Measurements from ENCODE around the gene CBX7. TPM values are rescaled to one million over a fixed set of nuclear protein-coding genes. Genes with fewer than 3 reads are reported as not detected.

Gene CBX7
- total and polyA plus RNA-seq, 2 donors, result 11.6 to 154 TPM

- Histone ChIP-seq H3K27ac (ENCODE audit: low read depth) (peak overlapping the region; percentile 26), H3K4me1 (ENCODE audit: insufficient read depth) (no peaks in the 10 kb centered on the region), H3K36me3 (ENCODE audit: insufficient read depth) (peaks cover 5% of the 10 kb centered on the region), H3K4me3 (ENCODE audit: low read depth, low read length) (no peak overlapping the region)
- WGBS, result 44% methylated on average over 24 of the region's 24 CpGs
- no peak for DNase-seq (ENCODE audit: extremely low spot score)
Observed at GRCh38 chr22:39130892-39131855, 21.3 kb downstream of the CBX7 start.

GRCh38 chr22:39130152-39130704, 22.3 kb downstream of the CBX7 start:
- WGBS, result 88% methylated on average over 8 of the region's 8 CpGs
- no peaks in the 10 kb centered on the region for H3K4me1 ChIP-seq (ENCODE audit: insufficient read depth)
- no peak overlapping the region for H3K4me3 ChIP-seq (ENCODE audit: low read depth, low read length)
- no peak overlapping the region for H3K27ac ChIP-seq (ENCODE audit: low read depth)
- peaks cover 5% of the 10 kb centered on the region for H3K36me3 ChIP-seq (ENCODE audit: insufficient read depth)
- DNase-seq (ENCODE audit: extremely low spot score), result no peak

GRCh38 chr22:39129746-39130145, 22.7 kb downstream of the CBX7 start:
- no peak for DNase-seq (ENCODE audit: extremely low spot score)
- H3K27ac ChIP-seq (ENCODE audit: low read depth), result no peak overlapping the region
- H3K4me3 ChIP-seq (ENCODE audit: low read depth, low read length), result no peak overlapping the region
- WGBS, result 93% methylated on average over 9 of the region's 9 CpGs
- peaks cover 5% of the 10 kb centered on the region for H3K36me3 ChIP-seq (ENCODE audit: insufficient read depth)
- H3K4me1 ChIP-seq (ENCODE audit: insufficient read depth), result no peaks in the 10 kb centered on the region

- no peak overlapping the region for H3K4me3 ChIP-seq (ENCODE audit: low read depth, low read length)
- peaks cover 3% of the 10 kb centered on the region for H3K36me3 ChIP-seq (ENCODE audit: insufficient read depth)
- no peak overlapping the region for H3K27ac ChIP-seq (ENCODE audit: low read depth)
- WGBS, result 86% methylated on average over 4 of the region's 4 CpGs
- DNase-seq (ENCODE audit: extremely low spot score), result no peak
- H3K4me1 ChIP-seq (ENCODE audit: insufficient read depth), result no peaks in the 10 kb centered on the region
Observed at GRCh38 chr22:39129081-39129480, 23.4 kb downstream of the CBX7 start.

GRCh38 chr22:39128508-39128907, 24.0 kb downstream of the CBX7 start:
- no peak for DNase-seq (ENCODE audit: extremely low spot score)
- 94% methylated on average over 6 of the region's 6 CpGs for WGBS

GRCh38 chr22:39125622-39126021, 26.9 kb downstream of the CBX7 start:
- no peaks in the 10 kb centered on the region for H3K36me3 ChIP-seq (ENCODE audit: insufficient read depth)
- H3K4me3 ChIP-seq (ENCODE audit: low read depth, low read length), result no peak overlapping the region
- H3K27ac ChIP-seq (ENCODE audit: low read depth), result no peak overlapping the region
- WGBS, result 94% methylated on average over 5 of the region's 5 CpGs
- H3K4me1 ChIP-seq (ENCODE audit: insufficient read depth), result no peaks in the 10 kb centered on the region
- no peak for DNase-seq (ENCODE audit: extremely low spot score)

More at GRCh38 chr22:39128508-39128907, 24.0 kb downstream of the CBX7 start:
- no peaks in the 10 kb centered on the region for H3K36me3 ChIP-seq (ENCODE audit: insufficient read depth)
- H3K27ac ChIP-seq (ENCODE audit: low read depth), result no peak overlapping the region
- H3K4me3 ChIP-seq (ENCODE audit: low read depth, low read length), result no peak overlapping the region
- no peaks in the 10 kb centered on the region for H3K4me1 ChIP-seq (ENCODE audit: insufficient read depth)

- 24% methylated on average over 33 of the region's 33 CpGs for WGBS
- H3K4me3 ChIP-seq (ENCODE audit: low read depth, low read length), result no peak overlapping the region
- no peak overlapping the region for H3K27ac ChIP-seq (ENCODE audit: low read depth)
- no peaks in the 10 kb centered on the region for H3K4me1 ChIP-seq (ENCODE audit: insufficient read depth)
- no peaks in the 10 kb centered on the region for H3K36me3 ChIP-seq (ENCODE audit: insufficient read depth)
- no peak for DNase-seq (ENCODE audit: extremely low spot score)
Observed at GRCh38 chr22:39123751-39124581, 28.5 kb downstream of the CBX7 start.

GRCh38 chr22:39122772-39123470, 29.6 kb downstream of the CBX7 start:
- no peak for DNase-seq (ENCODE audit: extremely low spot score)
- H3K4me3 ChIP-seq (ENCODE audit: low read depth, low read length), result no peak overlapping the region
- 94% methylated on average over 17 of the region's 17 CpGs for WGBS

GRCh38 chr22:39120983-39121382, 31.5 kb downstream of the CBX7 start:
- Histone ChIP-seq H3K4me3 (ENCODE audit: low read depth, low read length) (no peak overlapping the region), H3K27ac (ENCODE audit: low read depth) (no peak overlapping the region), H3K4me1 (ENCODE audit: insufficient read depth) (no peaks in the 10 kb centered on the region), H3K36me3 (ENCODE audit: insufficient read depth) (no peaks in the 10 kb centered on the region)
- WGBS, result 93% methylated on average over 4 of the region's 4 CpGs
- no peak for DNase-seq (ENCODE audit: extremely low spot score)

More at GRCh38 chr22:39122772-39123470, 29.6 kb downstream of the CBX7 start:
- H3K36me3 ChIP-seq (ENCODE audit: insufficient read depth), result no peaks in the 10 kb centered on the region
- H3K4me1 ChIP-seq (ENCODE audit: insufficient read depth), result no peaks in the 10 kb centered on the region
- no peak overlapping the region for H3K27ac ChIP-seq (ENCODE audit: low read depth)

- DNase-seq (ENCODE audit: extremely low spot score), result no peak
- H3K36me3 ChIP-seq (ENCODE audit: insufficient read depth), result no peaks in the 10 kb centered on the region
- 70% methylated on average over 14 of the region's 14 CpGs for WGBS
- no peak overlapping the region for H3K27ac ChIP-seq (ENCODE audit: low read depth)
- no peaks in the 10 kb centered on the region for H3K4me1 ChIP-seq (ENCODE audit: insufficient read depth)
- no peak overlapping the region for H3K4me3 ChIP-seq (ENCODE audit: low read depth, low read length)
Observed at GRCh38 chr22:39117585-39118191, 34.8 kb downstream of the CBX7 start.

- 83% methylated on average over 9 of the region's 9 CpGs for WGBS
- H3K4me1 ChIP-seq (ENCODE audit: insufficient read depth), result no peaks in the 10 kb centered on the region
- H3K4me3 ChIP-seq (ENCODE audit: low read depth, low read length), result no peak overlapping the region
- no peaks in the 10 kb centered on the region for H3K36me3 ChIP-seq (ENCODE audit: insufficient read depth)
- no peak overlapping the region for H3K27ac ChIP-seq (ENCODE audit: low read depth)
- no peak for DNase-seq (ENCODE audit: extremely low spot score)
Observed at GRCh38 chr22:39115977-39116621, 36.4 kb downstream of the CBX7 start.

- no peak for DNase-seq (ENCODE audit: extremely low spot score)
- H3K4me1 ChIP-seq (ENCODE audit: insufficient read depth), result no peaks in the 10 kb centered on the region
- no peak overlapping the region for H3K27ac ChIP-seq (ENCODE audit: low read depth)
- H3K36me3 ChIP-seq (ENCODE audit: insufficient read depth), result no peaks in the 10 kb centered on the region
- 92% methylated on average over 2 of the region's 2 CpGs for WGBS
- no peak overlapping the region for H3K4me3 ChIP-seq (ENCODE audit: low read depth, low read length)
Observed at GRCh38 chr22:39115570-39115969, 36.9 kb downstream of the CBX7 start.
